Smooth muscle cell (in vitro differentiated cells): ENCODE measurements around the gene ANKFY1. TPM values are rescaled to one million over a fixed set of nuclear protein-coding genes. Genes with fewer than 3 reads are reported as not detected.

Experiments used
- DNase-seq: peaks from one replicate; lab custom pipeline; 2025; ENCODE audit not compliant: unreplicated experiment; lab: John Stamatoyannopoulos, UW
- H2AFZ ChIP-seq: fragments of 200-600 bp; sonication (generic); 2 replicates; pipeline ENCODE4 v1.6.0; 2016; ENCODE audit warnings: antibody characterized with exemption, low read depth, mild to moderate bottlenecking
- H3F3A ChIP-seq: fragments of 200-600 bp; sonication (generic); 2 replicates; pipeline ENCODE4 v1.6.0; 2017; ENCODE audit warnings: antibody characterized with exemption, low read depth
- H3K27ac ChIP-seq: fragments of 200-600 bp; sonication (generic); 2 replicates; pipeline ENCODE4 v1.5.1; 2016; ENCODE audit warnings: low read depth, mild to moderate bottlenecking
- H3K27me3 ChIP-seq: fragments of 200-600 bp; sonication (generic); 2 replicates; pipeline ENCODE4 v1.6.1; 2016; ENCODE audit warnings: low read depth, mild to moderate bottlenecking
- H3K36me3 ChIP-seq: fragments of 200-600 bp; sonication (generic); 2 replicates; pipeline ENCODE4 v1.5.1; 2016; ENCODE audit warnings: low read depth
- H3K4me1 ChIP-seq: fragments of 200-600 bp; sonication (generic); 2 replicates; pipeline ENCODE4 v1.5.1; 2016; ENCODE audit warnings: low read depth
- H3K4me2 ChIP-seq: fragments of 200-600 bp; sonication (generic); 2 replicates; pipeline ENCODE4 v1.6.0; 2016; ENCODE audit warnings: mild to moderate bottlenecking
- H3K4me3 ChIP-seq: fragments of 200-600 bp; sonication (generic); 2 replicates; pipeline ENCODE4 v1.5.1; 2016; ENCODE audit warnings: mild to moderate bottlenecking
- H3K79me2 ChIP-seq: fragments of 200-600 bp; sonication (generic); 2 replicates; pipeline ENCODE4 v1.6.0; 2016; ENCODE audit warnings: low read depth, mild to moderate bottlenecking
- H3K9ac ChIP-seq: fragments of 200-600 bp; sonication (generic); 2 replicates; pipeline ENCODE4 v1.6.0; 2016; ENCODE audit warnings: low read depth
- H3K9me3 ChIP-seq: fragments of 200-600 bp; sonication (generic); replicated peaks from 2 replicates; pipeline ENCODE4 v1.5.1; 2016; ENCODE audit warnings: low read depth
- H4K20me1 ChIP-seq: fragments of 200-600 bp; sonication (generic); 2 replicates; pipeline ENCODE4 v1.6.0; 2016; ENCODE audit warnings: low read depth
- CTCF ChIP-seq: fragments of 200-600 bp; sonication (generic); IDR thresholded peaks from 2 replicates; pipeline ENCODE4 v1.5.1; 2017; ENCODE audit warnings: borderline replicate concordance, mild to moderate bottlenecking, antibody characterized with exemption; ENCODE audit not compliant: insufficient read depth, poor library complexity, severe bottlenecking
- WGBS: methylation state at CpG from one replicate; pipeline ENCODE4 v1.1.7; 2016; ENCODE audit warnings: low lambda C conversion rate; 5-methylcytosine and 5-hydroxymethylcytosine counted together
- polyA plus RNA-seq: library from polyadenylated mRNA; unstranded; fragments of >200 nt; fragmentation: Nextera tagmentation; extraction: Ambion mirVana; gene quantifications from 2 replicates; pipeline ENCODE4 v1.2.1, GENCODE V29; 2016
- total RNA-seq: library from RNA; depleted of rRNA; stranded (reverse); fragments of >200 nt; gene quantifications from 2 replicates; pipeline ENCODE4 v1.2.3, GENCODE V29; 2014

The ANKFY1 gene
- total and polyA plus RNA-seq, 2 experiments from 2014 or later: 11.5 to 26.3 TPM

- Histone ChIP-seq H3K9ac (peak overlapping the region; percentile 57), H3K27ac (peak overlapping the region; percentile 81), H3K4me2 (peak overlapping the region; percentile 38), H4K20me1 (peaks cover 26% of the 10 kb centered on the region), H3K79me2 (no peaks in the 10 kb centered on the region), H2AFZ (no peak overlapping the region), H3F3A (peaks cover 11% of the 10 kb centered on the region), H3K4me1 (no peaks in the 10 kb centered on the region), H3K36me3 (peaks cover 22% of the 10 kb centered on the region), H3K9me3 (peaks cover 3% of the 10 kb centered on the region), H3K4me3 (no peak overlapping the region), H3K27me3 (no peaks in the 10 kb centered on the region)
- TF ChIP-seq CTCF: no peak
- 67% methylated on average over 6 of the region's 6 CpGs for WGBS
- DNase-seq: no peak
These were observed 76.7 kb downstream of the ANKFY1 start for GRCh38 chr17:4187076-4187475.

GRCh38 chr17:4186357-4186881 lies 77.4 kb downstream of the ANKFY1 start:
- DNase-seq: no peak
- H3K27ac ChIP-seq: peak overlapping the region; percentile 81
- WGBS: 9% methylated on average over 8 of the region's 8 CpGs
- H3K27me3 ChIP-seq: no peaks in the 10 kb centered on the region
- peaks cover 22% of the 10 kb centered on the region for H3K36me3 ChIP-seq
- H2AFZ ChIP-seq: no peak overlapping the region
- H3K79me2 ChIP-seq: no peaks in the 10 kb centered on the region
- peaks cover 11% of the 10 kb centered on the region for H3F3A ChIP-seq
- no peaks in the 10 kb centered on the region for H3K4me1 ChIP-seq
- peak overlapping the region; percentile 19 for H3K9ac ChIP-seq
- H3K9me3 ChIP-seq: peaks cover 3% of the 10 kb centered on the region
- peaks cover 26% of the 10 kb centered on the region for H4K20me1 ChIP-seq
- no peak for TF ChIP-seq CTCF
- H3K4me2 ChIP-seq: peak overlapping the region; percentile 38
- no peak overlapping the region for H3K4me3 ChIP-seq

GRCh38 chr17:4185656-4186055 lies 78.1 kb downstream of the ANKFY1 start:
- Histone ChIP-seq H4K20me1 (peaks cover 26% of the 10 kb centered on the region), H3K4me1 (no peaks in the 10 kb centered on the region), H2AFZ (no peak overlapping the region), H3F3A (peaks cover 11% of the 10 kb centered on the region), H3K36me3 (peaks cover 22% of the 10 kb centered on the region), H3K4me3 (no peak overlapping the region), H3K9ac (no peak overlapping the region), H3K27me3 (no peaks in the 10 kb centered on the region), H3K9me3 (peaks cover 3% of the 10 kb centered on the region), H3K4me2 (no peak overlapping the region), H3K79me2 (no peaks in the 10 kb centered on the region), H3K27ac (no peak overlapping the region)
- TF ChIP-seq CTCF: no peak
- 98% methylated on average over 15 of the region's 15 CpGs for WGBS
- no peak for DNase-seq

- H3K27ac ChIP-seq: no peak overlapping the region
- 93% methylated on average over 18 of the region's 18 CpGs for whole genome bisulfite sequencing
- DNase-seq: no peak
- peaks cover 26% of the 10 kb centered on the region for H4K20me1 ChIP-seq
- no peak overlapping the region for H2AFZ ChIP-seq
- H3K9ac ChIP-seq: no peak overlapping the region
- H3K9me3 ChIP-seq: no peaks in the 10 kb centered on the region
- no peak for TF ChIP-seq CTCF
- H3K4me2 ChIP-seq: no peak overlapping the region
- peaks cover 23% of the 10 kb centered on the region for H3K36me3 ChIP-seq
- H3K4me1 ChIP-seq: no peaks in the 10 kb centered on the region
- H3K79me2 ChIP-seq: no peaks in the 10 kb centered on the region
- H3K4me3 ChIP-seq: no peak overlapping the region
- no peaks in the 10 kb centered on the region for H3K27me3 ChIP-seq
- H3F3A ChIP-seq: peaks cover 11% of the 10 kb centered on the region
These were observed 79.0 kb downstream of the ANKFY1 start for GRCh38 chr17:4184811-4185210.
